HEK293 (cell line): ENCODE measurements around the gene SLC38A10.

Experiments used
- CTCF ChIA-PET: fragments of 350-600 bp; formaldehyde crosslinking; extraction: SDS; loops from one replicate; lab custom pipeline; 2021; ENCODE audit warnings: antibody characterized with exemption; lab: Yijun Ruan, JAX
- POLR2A ChIA-PET: fragments of 300-600 bp; formaldehyde crosslinking; extraction: SDS; loops from one replicate; lab custom pipeline; 2020; ENCODE audit warnings: antibody characterized with exemption, inconsistent platforms; lab: Yijun Ruan, JAX
- H3K27ac ChIP-seq: fragments of 200-500 bp; sonication (Bioruptor generic); 2 replicates; pipeline ENCODE4 v1.5.1; 2014; ENCODE audit warnings: low read depth, low read length, control low read depth, inconsistent platforms; ENCODE audit errors: extremely low read depth
- H3K36me3 ChIP-seq, 2 experiments: fragments of 200-500 bp in 1 of 2; sonication (Bioruptor generic) in 1 of 2; 1 replicate in 1 of 2; 2 replicates in 1 of 2; pipeline ENCODE4 v1.5.1; 2014 to 2017; ENCODE audit warnings: inconsistent platforms in 2 of 2, low read length in 2 of 2; ENCODE audit not compliant: control insufficient read depth in 2 of 2, insufficient read depth in 1 of 2
- H3K4me1 ChIP-seq: fragments of 200-500 bp; sonication (Bioruptor generic); 2 replicates; pipeline ENCODE4 v1.5.1; 2014; ENCODE audit warnings: mild to moderate bottlenecking, low read length, inconsistent platforms; ENCODE audit not compliant: control insufficient read depth, insufficient read depth
- H3K4me3 ChIP-seq: 2 replicates; pipeline ENCODE4 v1.5.1; 2011; ENCODE audit warnings: low read depth, mild to moderate bottlenecking, control low read depth, low read length, moderate library complexity
- H3K9me3 ChIP-seq: fragments of 200-500 bp; sonication (Bioruptor generic); 2 replicates; pipeline ENCODE4 v1.5.1; 2014; ENCODE audit warnings: low read depth, low read length, inconsistent platforms; ENCODE audit not compliant: control insufficient read depth, insufficient read depth
- ELK4 ChIP-seq: IDR thresholded peaks from 2 replicates; pipeline ENCODE4 v1.6.1; 2011; ENCODE audit warnings: mild to moderate bottlenecking, low read depth, low read length, borderline replicate concordance
- KLF10 ChIP-seq: fragments of 450-650 bp; IDR thresholded peaks from 2 replicates; pipeline ENCODE4 v1.5.1; 2018; ENCODE audit warnings: missing biosample characterization, mild to moderate bottlenecking, missing genetic modification characterization
- KLF8 ChIP-seq: fragments of 450-650 bp; formaldehyde crosslinking; IDR thresholded peaks from 2 replicates; pipeline ENCODE4 v1.5.1; 2016; ENCODE audit warnings: missing biosample characterization, missing genetic modification characterization
- MZF1 ChIP-seq: fragments of 450-650 bp; formaldehyde crosslinking; IDR thresholded peaks from 2 replicates; pipeline ENCODE4 v1.5.1; 2017; ENCODE audit warnings: missing biosample characterization, missing genetic modification characterization, borderline replicate concordance
- SP3 ChIP-seq: fragments of 450-650 bp; formaldehyde crosslinking; IDR thresholded peaks from 2 replicates; pipeline ENCODE4 v1.5.1; 2016; ENCODE audit warnings: missing biosample characterization, missing genetic modification characterization
- TRIM28 ChIP-seq: IDR thresholded peaks from 2 replicates; pipeline ENCODE4 v1.6.1; 2011; ENCODE audit warnings: low read length, control low read depth, borderline replicate concordance
- YY1 ChIP-seq: fragments of 450-650 bp; formaldehyde crosslinking; IDR thresholded peaks from 2 replicates; pipeline ENCODE4 v1.5.1; 2018; ENCODE audit warnings: missing biosample characterization, missing genetic modification characterization
- ZBTB7A ChIP-seq: fragments of 450-650 bp; formaldehyde crosslinking; IDR thresholded peaks from 2 replicates; pipeline ENCODE4 v1.5.1; 2016; ENCODE audit warnings: low read depth, missing biosample characterization, missing genetic modification characterization
- ZFP3 ChIP-seq: fragments of 450-650 bp; formaldehyde crosslinking; IDR thresholded peaks from 2 replicates; pipeline ENCODE4 v1.5.1; 2016; ENCODE audit warnings: low read depth, missing biosample characterization, missing genetic modification characterization
- ZFP69B ChIP-seq: fragments of 450-650 bp; formaldehyde crosslinking; IDR thresholded peaks from 2 replicates; pipeline ENCODE4 v1.5.1; 2016; ENCODE audit warnings: missing biosample characterization, missing genetic modification characterization
- ZNF133 ChIP-seq: fragments of 450-650 bp; formaldehyde crosslinking; IDR thresholded peaks from 2 replicates; pipeline ENCODE4 v1.5.1; 2016; ENCODE audit warnings: missing biosample characterization, missing genetic modification characterization
- ZNF174 ChIP-seq: fragments of 450-650 bp; formaldehyde crosslinking; IDR thresholded peaks from 2 replicates; pipeline ENCODE4 v1.5.0; 2017; ENCODE audit warnings: missing biosample characterization, mild to moderate bottlenecking, missing genetic modification characterization
- ZNF202 ChIP-seq: fragments of 450-650 bp; formaldehyde crosslinking; IDR thresholded peaks from 2 replicates; pipeline ENCODE4 v1.5.1; 2016; ENCODE audit warnings: missing biosample characterization, missing genetic modification characterization, borderline replicate concordance
- ZNF341 ChIP-seq: fragments of 450-650 bp; formaldehyde crosslinking; IDR thresholded peaks from 2 replicates; pipeline ENCODE4; 2016; ENCODE audit warnings: low read depth, missing biosample characterization, missing genetic modification characterization
- ZNF391 ChIP-seq: fragments of 450-650 bp; formaldehyde crosslinking; IDR thresholded peaks from 2 replicates; pipeline ENCODE4 v1.5.1; 2016; ENCODE audit warnings: low read depth, missing biosample characterization, missing genetic modification characterization, borderline replicate concordance
- ZNF558 ChIP-seq: fragments of 450-650 bp; formaldehyde crosslinking; IDR thresholded peaks from 2 replicates; pipeline ENCODE4 v1.5.1; 2016; ENCODE audit warnings: missing biosample characterization, missing genetic modification characterization
- ZNF626 ChIP-seq: fragments of 450-650 bp; sonication (Bioruptor Pico); formaldehyde crosslinking; IDR thresholded peaks from 2 replicates; pipeline ENCODE4 v1.5.1; 2018; ENCODE audit warnings: missing biosample characterization, missing genetic modification characterization, inconsistent platforms
- ZNF664 ChIP-seq: fragments of 450-650 bp; formaldehyde crosslinking; IDR thresholded peaks from 2 replicates; pipeline ENCODE4 v1.5.1; 2016; ENCODE audit warnings: missing biosample characterization, missing genetic modification characterization
- ZNF670 ChIP-seq: fragments of 450-650 bp; formaldehyde crosslinking; IDR thresholded peaks from 2 replicates; pipeline ENCODE4 v1.5.1; 2016; ENCODE audit warnings: missing biosample characterization, missing genetic modification characterization, low read depth
- TF ChIP-seq, protein P1 (sequence below): fragments of 450-650 bp; formaldehyde crosslinking; IDR thresholded peaks from 2 replicates; pipeline ENCODE4 v1.5.1; 2016; ENCODE audit warnings: missing biosample characterization, missing genetic modification characterization
- TF ChIP-seq, protein P2 (sequence below): fragments of 450-650 bp; formaldehyde crosslinking; IDR thresholded peaks from 2 replicates; pipeline ENCODE4 v1.5.1; 2016; ENCODE audit warnings: missing biosample characterization, missing genetic modification characterization
- TF ChIP-seq, protein P3 (sequence below): fragments of 450-650 bp; formaldehyde crosslinking; optimal IDR thresholded peaks from 2 replicates; pipeline ENCODE3; 2016; ENCODE audit warnings: missing biosample characterization, mild to moderate bottlenecking, missing genetic modification characterization

Gene SLC38A10

DNA sequence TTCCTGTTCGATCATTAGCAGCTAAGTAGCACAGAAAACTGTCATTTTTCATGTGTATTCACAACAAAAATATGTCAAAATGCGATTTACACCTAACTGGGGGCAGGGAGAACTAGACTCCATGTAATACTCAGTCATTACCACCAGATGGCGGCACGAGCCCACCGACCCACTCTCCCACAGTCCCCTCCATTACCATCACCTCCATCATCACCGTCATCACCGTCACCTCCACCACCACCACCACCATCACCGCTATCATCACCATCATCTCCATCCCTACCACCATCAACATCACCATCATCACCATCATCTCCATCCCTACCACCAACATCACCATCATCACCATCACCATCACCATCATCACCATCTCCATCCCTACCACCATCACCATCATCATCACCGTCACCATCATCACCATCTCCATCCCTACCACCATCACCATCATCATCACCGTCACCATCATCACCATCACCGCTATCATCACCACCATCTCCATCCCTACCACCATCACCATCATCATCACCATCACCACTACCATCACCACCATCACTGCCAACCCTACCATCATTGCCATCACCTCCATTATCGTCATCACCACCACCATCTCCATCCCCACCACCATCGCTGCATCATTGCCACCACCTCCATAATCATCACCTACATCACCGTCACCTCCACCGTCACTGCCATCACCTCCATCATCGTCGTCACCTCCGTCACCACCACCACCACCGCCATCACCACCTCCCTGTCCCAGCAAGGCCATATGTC is 41.6 kb downstream of the SLC38A10 start (continued):
- TF ChIP-seq ELK4 (no peak), ZNF626 (tag by site-specific recombination) (no peak), ZNF670 (tag by site-specific recombination) (peak; percentile 94; the same call in 1 of the 2 replicates), KLF8 (tag by site-specific recombination) (peak; percentile 76), ZNF391 (tag by site-specific recombination) (peak; percentile 95)

- TF ChIP-seq SP3 (no peak), ZNF133 (tag by site-specific recombination) (no peak), ZNF558 (no peak), ZFP69B (tag by site-specific recombination) (no peak), YY1 (tag by site-specific recombination) (no peak)
- TF ChIP-seq, protein P1, sequence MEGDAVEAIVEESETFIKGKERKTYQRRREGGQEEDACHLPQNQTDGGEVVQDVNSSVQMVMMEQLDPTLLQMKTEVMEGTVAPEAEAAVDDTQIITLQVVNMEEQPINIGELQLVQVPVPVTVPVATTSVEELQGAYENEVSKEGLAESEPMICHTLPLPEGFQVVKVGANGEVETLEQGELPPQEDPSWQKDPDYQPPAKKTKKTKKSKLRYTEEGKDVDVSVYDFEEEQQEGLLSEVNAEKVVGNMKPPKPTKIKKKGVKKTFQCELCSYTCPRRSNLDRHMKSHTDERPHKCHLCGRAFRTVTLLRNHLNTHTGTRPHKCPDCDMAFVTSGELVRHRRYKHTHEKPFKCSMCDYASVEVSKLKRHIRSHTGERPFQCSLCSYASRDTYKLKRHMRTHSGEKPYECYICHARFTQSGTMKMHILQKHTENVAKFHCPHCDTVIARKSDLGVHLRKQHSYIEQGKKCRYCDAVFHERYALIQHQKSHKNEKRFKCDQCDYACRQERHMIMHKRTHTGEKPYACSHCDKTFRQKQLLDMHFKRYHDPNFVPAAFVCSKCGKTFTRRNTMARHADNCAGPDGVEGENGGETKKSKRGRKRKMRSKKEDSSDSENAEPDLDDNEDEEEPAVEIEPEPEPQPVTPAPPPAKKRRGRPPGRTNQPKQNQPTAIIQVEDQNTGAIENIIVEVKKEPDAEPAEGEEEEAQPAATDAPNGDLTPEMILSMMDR (tag by site-specific recombination), result no peak
- peaks cover 0 to 51% of the 10 kb centered on the region in 2 experiments; a peak in 2 of 3 replicates for H3K36me3 ChIP-seq
- H3K9me3 ChIP-seq, result no peaks in the 10 kb centered on the region
- ChIA-PET CTCF (interaction anchor here (0.5 to 3.4 kb wide), 24 partner anchors 9 to 377 kb away, joined by 3 to 27 read pairs (median 4); partner anchors contain the start of gene FAAP100), POLR2A (interaction anchor here (2.1 kb wide), 1 partner anchor 142 kb away, joined by 7 read pairs; the partner anchor contains the start of gene BAHCC1)
- no peak overlapping the region for H3K27ac ChIP-seq
- H3K4me1 ChIP-seq, result peaks cover 4% of the 10 kb centered on the region; the same call in 1 of the 2 replicates
- H3K4me3 ChIP-seq, result no peak overlapping the region
Measured at GRCh38 chr17:81252987-81253329, 42.1 kb downstream of the SLC38A10 start.

DNA sequence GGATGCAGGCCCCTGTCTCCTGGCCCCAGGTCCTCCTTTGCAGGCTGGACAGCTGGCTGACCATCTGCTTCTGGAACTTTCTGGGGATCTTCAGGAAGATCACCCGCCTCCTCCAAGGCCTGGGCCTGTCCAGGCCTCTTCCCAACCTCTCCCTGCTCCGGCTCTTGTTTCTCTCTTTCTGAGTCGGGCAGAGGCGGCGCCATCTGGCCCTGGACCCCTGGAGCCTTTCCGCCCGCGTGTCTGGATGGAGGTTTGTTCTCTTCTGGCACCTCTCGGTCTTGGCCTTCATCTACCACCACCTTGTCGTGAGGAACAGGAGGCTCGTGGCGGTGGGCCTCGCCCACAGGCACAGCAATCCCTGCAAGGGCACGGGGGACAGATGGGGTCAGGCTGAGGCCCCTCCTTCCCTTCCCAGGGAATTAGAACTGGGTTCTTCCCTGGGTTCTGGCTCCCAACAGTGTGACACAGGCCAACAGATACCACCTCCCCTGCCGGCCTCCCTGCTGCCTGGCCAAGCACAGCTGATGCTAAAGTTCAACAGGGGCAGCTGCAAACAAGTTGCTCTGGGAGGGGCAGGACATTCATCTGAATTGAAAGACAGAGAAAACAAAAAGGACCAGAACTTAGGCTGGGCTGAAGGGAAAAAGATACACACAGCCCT is 42.7 kb downstream of the SLC38A10 start:
- H3K4me3 ChIP-seq, result no peak overlapping the region
- peaks cover 0 to 46% of the 10 kb centered on the region in 2 experiments; a peak in 2 of 3 replicates for H3K36me3 ChIP-seq
- ChIA-PET CTCF (interaction anchor here (0.5 to 3.4 kb wide), 25 partner anchors 9 to 378 kb away, joined by 3 to 27 read pairs (median 4); partner anchors contain the start of gene FAAP100), POLR2A (no interaction called here)
- no peak overlapping the region for H3K27ac ChIP-seq
- peaks cover 4% of the 10 kb centered on the region; the same call in 1 of the 2 replicates for H3K4me1 ChIP-seq
- no peaks in the 10 kb centered on the region for H3K9me3 ChIP-seq
- TF ChIP-seq TRIM28 (no peak), ELK4 (no peak), ZFP3 (tag by site-specific recombination) (no peak), ZNF174 (tag by site-specific recombination) (no peak), ZNF202 (tag by site-specific recombination) (no peak), ZBTB7A (no peak), MZF1 (tag by site-specific recombination) (no peak), KLF10 (no peak), ZNF664 (tag by site-specific recombination) (no peak), ZNF341 (no peak)
- TF ChIP-seq, protein P2, sequence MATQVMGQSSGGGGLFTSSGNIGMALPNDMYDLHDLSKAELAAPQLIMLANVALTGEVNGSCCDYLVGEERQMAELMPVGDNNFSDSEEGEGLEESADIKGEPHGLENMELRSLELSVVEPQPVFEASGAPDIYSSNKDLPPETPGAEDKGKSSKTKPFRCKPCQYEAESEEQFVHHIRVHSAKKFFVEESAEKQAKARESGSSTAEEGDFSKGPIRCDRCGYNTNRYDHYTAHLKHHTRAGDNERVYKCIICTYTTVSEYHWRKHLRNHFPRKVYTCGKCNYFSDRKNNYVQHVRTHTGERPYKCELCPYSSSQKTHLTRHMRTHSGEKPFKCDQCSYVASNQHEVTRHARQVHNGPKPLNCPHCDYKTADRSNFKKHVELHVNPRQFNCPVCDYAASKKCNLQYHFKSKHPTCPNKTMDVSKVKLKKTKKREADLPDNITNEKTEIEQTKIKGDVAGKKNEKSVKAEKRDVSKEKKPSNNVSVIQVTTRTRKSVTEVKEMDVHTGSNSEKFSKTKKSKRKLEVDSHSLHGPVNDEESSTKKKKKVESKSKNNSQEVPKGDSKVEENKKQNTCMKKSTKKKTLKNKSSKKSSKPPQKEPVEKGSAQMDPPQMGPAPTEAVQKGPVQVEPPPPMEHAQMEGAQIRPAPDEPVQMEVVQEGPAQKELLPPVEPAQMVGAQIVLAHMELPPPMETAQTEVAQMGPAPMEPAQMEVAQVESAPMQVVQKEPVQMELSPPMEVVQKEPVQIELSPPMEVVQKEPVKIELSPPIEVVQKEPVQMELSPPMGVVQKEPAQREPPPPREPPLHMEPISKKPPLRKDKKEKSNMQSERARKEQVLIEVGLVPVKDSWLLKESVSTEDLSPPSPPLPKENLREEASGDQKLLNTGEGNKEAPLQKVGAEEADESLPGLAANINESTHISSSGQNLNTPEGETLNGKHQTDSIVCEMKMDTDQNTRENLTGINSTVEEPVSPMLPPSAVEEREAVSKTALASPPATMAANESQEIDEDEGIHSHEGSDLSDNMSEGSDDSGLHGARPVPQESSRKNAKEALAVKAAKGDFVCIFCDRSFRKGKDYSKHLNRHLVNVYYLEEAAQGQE (tag by site-specific recombination), result no peak
- TF ChIP-seq, protein P3, sequence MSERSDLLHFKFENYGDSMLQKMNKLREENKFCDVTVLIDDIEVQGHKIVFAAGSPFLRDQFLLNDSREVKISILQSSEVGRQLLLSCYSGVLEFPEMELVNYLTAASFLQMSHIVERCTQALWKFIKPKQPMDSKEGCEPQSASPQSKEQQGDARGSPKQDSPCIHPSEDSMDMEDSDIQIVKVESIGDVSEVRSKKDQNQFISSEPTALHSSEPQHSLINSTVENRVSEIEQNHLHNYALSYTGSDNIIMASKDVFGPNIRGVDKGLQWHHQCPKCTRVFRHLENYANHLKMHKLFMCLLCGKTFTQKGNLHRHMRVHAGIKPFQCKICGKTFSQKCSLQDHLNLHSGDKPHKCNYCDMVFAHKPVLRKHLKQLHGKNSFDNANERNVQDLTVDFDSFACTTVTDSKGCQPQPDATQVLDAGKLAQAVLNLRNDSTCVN (tag by site-specific recombination), result no peak
